Activated CD4-positive, CD25-positive, alpha-beta regulatory T cell treated with anti-CD3 and anti-CD28 coated beads, Interleukin-2, amount 50 U/mL, for 16 hours (primary cell): Measurements from ENCODE around the gene ATMIN.
A peak's percentile ranks its signal among the peaks of the same experiment; 100 is the strongest.

Experiments used
- DNase-seq: peaks from one replicate; pipeline ENCODE4 v3.0.0-alpha.2; 2020; ENCODE audit warnings: low read depth, low spot score

ATMIN gene

GRCh38 chr16:81035398-81035974, at the start of gene ATMIN:
TSS of gene ATMIN (plus strand) at chr16:81035842. CDS start at chr16:81035871, 29 bp downstream.
- peak; percentile 83 for DNase-seq

GRCh38 chr16:80986557-80986956, 49.1 kb upstream of the ATMIN start:
- DNase-seq = no peak

GRCh38 chr16:80988756-80989155, 46.9 kb upstream of the ATMIN start:
- DNase-seq = no peak

- DNase-seq = no peak
These were observed 45.8 kb upstream of the ATMIN start for GRCh38 chr16:80989801-80990200.

- DNase-seq = no peak
These were observed 45.1 kb upstream of the ATMIN start for GRCh38 chr16:80990577-80990976.

- no peak for DNase-seq
These were observed 44.7 kb upstream of the ATMIN start for GRCh38 chr16:80990978-80991377.

GRCh38 chr16:80991792-80992430, 43.7 kb upstream of the ATMIN start:
- no peak for DNase-seq

- DNase-seq = no peak
These were observed 42.9 kb upstream of the ATMIN start for GRCh38 chr16:80992676-80993293.

GRCh38 chr16:80993307-80993706, 42.3 kb upstream of the ATMIN start:
- no peak for DNase-seq

GRCh38 chr16:80993834-80994233, 41.8 kb upstream of the ATMIN start:
- no peak for DNase-seq

GRCh38 chr16:80994451-80994850, 41.2 kb upstream of the ATMIN start:
- DNase-seq = no peak

GRCh38 chr16:80996688-80997138, 38.9 kb upstream of the ATMIN start:
- no peak for DNase-seq

- no peak for DNase-seq
These were observed 38.4 kb upstream of the ATMIN start for GRCh38 chr16:80997139-80997798.

GRCh38 chr16:80997964-80998620, 37.5 kb upstream of the ATMIN start:
- no peak for DNase-seq

- no peak for DNase-seq
These were observed 34.8 kb upstream of the ATMIN start for GRCh38 chr16:81000873-81001272.

- no peak for DNase-seq
These were observed 34.3 kb upstream of the ATMIN start for GRCh38 chr16:81001330-81001729.

- no peak for DNase-seq
These were observed 32.6 kb upstream of the ATMIN start for GRCh38 chr16:81003064-81003463.

- no peak for DNase-seq
These were observed 31.8 kb upstream of the ATMIN start for GRCh38 chr16:81003610-81004460.

- DNase-seq = no peak
These were observed 30.8 kb upstream of the ATMIN start for GRCh38 chr16:81004646-81005353.

- DNase-seq = no peak
These were observed 30.0 kb upstream of the ATMIN start for GRCh38 chr16:81005610-81006161.
